CMK (cell line): ENCODE data around the gene POFUT2.

Source experiments
- DNase-seq: peaks from one replicate; pipeline ENCODE4 v3.0.0-alpha.2; 2010; ENCODE audit warnings: low read depth

The POFUT2 gene

DNA sequence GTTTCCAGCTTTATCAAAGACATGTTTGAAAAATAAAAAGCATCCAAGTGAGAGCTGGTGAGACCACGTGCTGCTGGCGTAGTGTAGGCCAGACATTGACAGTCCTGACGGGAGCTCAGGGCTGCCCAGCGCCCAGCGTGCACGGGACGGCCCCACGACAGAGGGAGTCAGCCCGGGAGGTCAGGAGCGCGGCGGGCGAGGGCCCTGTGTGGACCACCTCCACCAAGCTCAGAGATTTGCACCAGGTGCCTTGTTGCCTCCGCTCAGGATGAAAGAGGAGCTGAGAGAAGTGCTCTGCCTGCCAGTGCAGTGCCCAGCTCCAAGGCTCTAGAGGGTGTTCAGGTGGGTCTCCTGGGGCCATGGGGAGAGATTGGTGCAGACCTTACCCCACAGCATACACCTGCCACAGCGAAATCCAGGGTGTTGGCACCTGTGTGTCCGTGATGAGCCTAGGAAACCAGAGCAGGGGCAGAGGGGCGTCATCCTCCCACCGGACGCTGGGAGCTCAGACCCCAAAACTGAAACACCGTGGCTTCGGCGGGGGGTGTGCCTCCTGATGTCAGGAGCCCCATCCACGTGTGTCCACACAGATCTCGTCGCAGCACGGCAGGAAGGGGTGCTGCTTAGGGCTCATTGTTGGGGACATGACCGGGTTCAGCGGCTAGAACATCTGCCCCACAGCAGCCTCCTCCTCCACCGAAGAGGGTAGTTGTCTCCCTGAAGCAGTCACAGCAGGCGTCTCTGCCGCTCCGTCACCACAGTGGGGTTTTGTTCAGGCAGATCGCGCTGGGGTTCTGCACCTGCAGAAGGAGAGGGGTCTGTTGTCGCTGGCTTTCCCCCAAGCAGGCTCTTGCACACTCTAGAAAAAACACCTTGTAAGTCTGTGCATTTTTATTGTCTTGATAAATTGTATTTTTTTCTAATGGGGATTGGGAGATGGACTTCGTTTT, 64.2 kb downstream of the POFUT2 start:
- no peak for DNase-seq

DNA sequence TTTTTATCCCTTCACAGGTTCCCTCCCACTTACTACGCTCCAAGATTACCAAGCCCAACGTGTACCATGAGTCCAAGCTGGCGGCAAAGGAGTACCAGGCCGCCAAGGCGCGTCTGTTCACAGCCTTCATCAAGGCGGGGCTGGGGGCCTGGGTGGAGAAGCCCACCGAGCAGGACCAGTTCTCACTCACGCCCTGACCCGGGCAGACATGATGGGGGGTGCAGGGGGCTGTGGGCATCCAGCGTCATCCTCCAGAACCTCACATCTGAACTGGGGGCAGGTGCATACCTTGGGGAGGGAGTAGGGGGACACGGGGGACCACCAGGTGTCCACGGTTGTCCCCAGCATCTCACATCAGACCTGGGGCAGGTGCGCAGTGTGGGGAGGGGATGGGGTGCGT, 65.7 kb downstream of the POFUT2 start:
- no peak for DNase-seq

DNA sequence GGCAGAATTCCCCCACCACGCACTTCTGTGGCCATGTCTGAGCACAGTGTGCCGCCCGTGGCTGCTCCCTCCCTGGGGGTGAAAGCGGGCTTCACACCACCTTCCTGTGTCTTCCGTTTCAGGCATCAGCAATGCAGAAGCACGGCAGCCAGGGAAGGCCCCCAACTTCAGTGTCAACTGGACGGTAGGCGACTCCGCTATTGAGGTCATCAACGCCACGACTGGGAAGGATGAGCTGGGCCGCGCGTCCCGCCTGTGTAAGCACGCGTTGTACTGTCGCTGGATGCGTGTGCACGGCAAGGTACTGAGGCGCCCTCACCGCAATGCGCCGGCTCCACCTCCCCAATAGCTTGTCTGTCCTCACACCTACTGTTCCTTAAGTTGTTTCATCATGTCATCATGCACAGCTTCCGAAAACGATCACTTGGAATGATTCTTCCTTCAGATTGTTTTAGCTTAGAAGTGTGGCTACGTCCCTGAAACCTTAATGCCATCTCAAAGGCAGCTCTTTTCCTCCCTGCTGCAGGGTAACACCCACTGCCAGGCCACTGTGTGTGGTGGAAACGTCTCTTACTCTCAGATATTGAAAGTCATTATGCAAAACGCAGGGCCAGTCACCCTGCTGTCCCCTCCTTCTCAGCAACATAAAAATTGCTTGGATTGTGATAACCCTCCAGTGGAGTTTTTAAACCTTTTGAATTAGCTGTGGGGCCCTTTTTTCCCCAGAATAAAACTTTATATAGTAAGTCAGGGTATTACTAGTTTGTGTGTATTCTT, 66.8 kb downstream of the POFUT2 start:
- no peak for DNase-seq

- no peak for DNase-seq
Measured at GRCh38 chr21:45220071-45220481, 67.6 kb downstream of the POFUT2 start.

DNA sequence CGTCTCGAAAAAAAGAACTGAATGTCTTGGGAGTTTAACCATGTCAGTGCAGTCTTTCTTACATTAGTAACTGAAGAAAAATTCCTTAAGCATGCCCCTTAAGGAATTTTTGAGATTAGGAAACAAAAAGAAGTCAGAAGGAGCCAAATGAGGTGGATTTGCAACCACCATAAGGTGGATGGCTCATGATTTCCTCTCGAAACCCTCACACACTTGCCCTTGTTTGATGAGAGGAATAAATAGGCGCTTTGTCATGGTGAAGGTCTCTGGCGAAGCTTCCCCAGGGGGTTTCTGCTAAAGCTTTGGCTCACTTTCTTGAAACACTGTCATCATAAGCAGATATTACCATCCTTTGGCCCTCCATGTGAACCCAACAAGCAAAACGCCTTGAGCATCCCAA, 68.2 kb downstream of the POFUT2 start:
- DNase-seq, result no peak

- DNase-seq, result no peak
Measured at GRCh38 chr21:45217010-45217409, 70.7 kb downstream of the POFUT2 start.

DNA sequence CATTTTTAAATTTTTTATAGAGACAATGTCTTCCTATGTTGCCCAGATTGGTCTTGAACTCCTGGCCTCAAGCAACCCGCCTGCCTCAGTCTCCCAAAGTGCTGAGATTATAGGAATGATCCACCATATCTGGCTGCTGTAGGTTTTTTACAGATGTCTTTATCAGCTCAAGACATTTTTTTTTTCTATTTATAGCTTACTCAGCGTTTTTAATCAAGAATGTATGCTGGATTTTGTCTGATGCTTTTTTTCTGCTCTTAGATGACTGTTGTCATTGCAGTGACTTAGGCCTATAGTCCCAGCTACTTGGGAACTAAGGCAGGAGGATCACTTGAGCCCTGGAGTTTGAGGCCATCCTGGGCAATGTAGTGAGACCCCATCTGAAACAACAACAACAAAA, 72.5 kb downstream of the POFUT2 start:
- no peak for DNase-seq
